GM18498 (cell line): Measurements from ENCODE around the gene SMURF2.
A peak's percentile ranks its signal among the peaks of the same experiment; 100 is the strongest.
"Not testable (repeated sequence)": the region's sequence is repeated elsewhere in the genome, so short reads cannot be mapped to it uniquely, and the experiment has no call there.

ENCODE experiments used
- ATAC-seq: cut with Tn5 transposase; IDR thresholded peaks from one replicate; pipeline ENCODE4 v1.9.1; 2021; ENCODE audit warnings: mild to moderate bottlenecking, moderate library complexity; ENCODE audit not compliant: unreplicated experiment

Gene SMURF2

DNA sequence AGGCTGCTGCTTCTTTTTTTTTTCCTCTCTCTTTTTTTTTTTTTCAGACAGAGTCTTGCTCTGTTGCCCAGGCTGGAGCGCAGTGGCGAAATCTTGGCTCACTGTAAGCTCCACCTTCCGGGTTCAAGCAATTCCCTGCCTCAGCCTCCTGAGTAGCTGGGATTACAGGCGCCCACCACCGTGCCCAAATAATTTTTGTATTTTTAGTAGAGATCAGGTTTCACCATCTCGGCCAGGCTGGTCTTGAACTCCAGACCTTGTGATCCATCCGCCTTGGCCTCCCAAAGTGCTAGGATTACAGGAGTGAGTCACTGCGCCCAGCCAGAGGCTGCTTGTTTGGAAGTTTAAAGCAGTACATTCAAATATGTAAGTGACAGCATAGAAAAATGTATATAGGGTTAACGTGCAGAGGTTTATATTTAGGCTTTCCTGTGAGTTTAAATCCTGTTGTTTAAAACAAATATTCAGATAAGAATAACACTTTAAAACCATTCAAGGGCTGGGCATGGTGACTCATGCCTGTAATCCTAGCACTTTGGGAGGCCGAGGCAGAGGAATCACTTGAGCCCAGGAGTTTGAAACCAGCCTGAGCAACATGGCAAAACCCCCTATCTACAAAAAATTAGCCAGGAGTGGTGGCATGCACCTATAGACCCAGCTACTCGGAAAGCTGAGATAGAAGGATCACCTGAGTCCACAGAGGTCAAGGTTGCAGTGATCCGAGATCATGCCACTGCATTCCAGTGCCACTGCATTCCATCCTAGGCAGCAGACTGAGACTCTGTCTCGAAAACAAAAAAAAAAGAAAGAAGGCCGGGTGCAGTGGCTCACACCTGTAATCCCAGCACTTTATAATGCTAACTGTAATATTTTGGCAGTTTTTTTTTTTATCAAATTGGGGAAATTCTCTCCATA, 6.0 kb upstream of the SMURF2 start:
- ATAC-seq: not testable (repeated sequence)

- ATAC-seq: not testable (repeated sequence)
Measured at GRCh38 chr17:64664299-64664981, 2.3 kb upstream of the SMURF2 start.

DNA sequence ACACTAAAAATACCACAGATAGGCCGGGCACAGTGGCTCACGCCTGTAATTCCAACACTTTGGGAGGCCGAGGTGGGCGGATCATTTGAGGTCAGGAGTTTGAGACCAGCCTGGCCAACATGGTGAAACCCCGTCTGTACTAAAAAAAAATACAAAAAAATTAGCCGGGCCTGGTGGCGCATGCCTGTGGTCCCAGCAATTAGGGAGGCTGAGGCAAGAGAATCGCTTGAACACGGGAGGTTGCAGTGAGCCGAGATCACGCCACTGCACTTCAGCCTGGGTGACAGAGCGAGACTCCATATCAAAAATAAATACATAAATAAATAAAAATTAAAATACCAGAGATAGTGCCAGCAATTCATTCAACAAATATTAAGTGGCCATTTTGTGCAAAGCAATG, 1.7 kb upstream of the SMURF2 start:
- ATAC-seq: not testable (repeated sequence)

- no peak for ATAC-seq
Measured at GRCh38 chr17:64662774-64663367, 764 bp upstream of the SMURF2 start.

DNA sequence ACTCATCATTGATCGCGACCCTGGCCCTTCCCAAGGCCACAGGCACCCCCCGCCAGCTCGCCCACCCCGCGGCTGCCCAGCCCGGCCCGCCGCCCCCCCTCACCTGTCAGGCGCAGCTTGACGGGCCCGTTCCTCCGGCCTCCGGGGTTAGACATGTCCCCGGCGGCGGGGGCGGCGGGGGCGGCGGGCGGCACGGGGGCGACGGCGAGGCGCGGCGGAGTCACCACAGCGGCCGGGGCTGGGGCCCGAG, 456 bp downstream of the SMURF2 start:
- ATAC-seq: peak; percentile 45

DNA sequence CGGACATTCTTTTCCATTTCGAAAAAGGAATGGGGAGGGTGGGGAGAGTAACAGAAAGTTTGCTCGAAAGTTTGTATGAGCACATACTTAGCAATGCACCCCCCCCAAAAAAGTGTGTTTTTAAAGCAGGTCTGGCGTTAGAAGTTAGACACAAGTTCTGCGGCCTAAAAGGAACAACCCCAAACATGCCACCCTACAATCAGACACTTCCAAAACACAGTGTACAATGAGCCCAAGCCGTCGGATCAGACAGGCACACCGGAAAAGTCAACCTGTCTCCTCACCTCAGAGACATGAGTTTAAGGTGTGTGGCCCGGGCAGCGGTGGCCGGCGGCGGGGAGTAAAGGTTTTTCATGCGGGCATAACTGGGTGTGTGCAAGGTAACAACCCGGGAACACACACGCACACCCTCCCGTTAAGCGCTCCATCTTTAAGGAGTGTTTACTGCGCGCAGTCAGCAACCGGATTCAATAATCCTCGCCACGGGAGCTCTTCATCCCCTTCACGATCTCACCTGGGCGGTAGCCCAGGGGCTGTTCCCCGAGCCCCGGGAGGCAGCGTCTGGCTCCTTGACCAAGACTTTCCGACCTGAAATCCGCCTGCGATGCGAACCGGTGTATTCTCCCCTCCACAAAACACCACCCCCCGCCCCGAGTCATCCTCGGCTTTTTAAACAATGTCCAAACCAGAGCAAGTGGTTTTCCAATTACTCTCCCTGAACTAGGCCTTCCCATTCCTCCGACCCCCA, 955 bp downstream of the SMURF2 start:
- ATAC-seq: peak; percentile 8

- not testable (repeated sequence) for ATAC-seq
Measured at GRCh38 chr17:64660195-64660977, 1.7 kb downstream of the SMURF2 start.

DNA sequence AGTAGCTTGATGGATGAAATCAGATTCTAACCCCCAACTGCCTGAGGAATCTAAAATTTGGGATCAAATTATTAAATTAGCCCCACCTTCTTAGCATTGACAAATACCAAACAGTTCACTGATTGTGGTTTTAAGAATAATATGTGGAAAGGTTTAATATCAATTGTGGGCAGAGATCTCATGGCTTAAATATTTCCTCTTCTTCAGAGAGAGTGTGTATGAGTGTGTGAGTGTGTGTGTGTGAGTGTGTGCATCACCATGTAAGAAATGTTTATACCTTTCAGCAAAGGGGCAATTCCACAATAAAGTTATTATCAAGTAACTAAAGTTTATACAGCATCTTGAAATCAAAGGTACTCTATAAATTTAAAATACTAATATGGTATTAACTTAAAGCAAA, 3.2 kb downstream of the SMURF2 start:
- ATAC-seq: no peak

DNA sequence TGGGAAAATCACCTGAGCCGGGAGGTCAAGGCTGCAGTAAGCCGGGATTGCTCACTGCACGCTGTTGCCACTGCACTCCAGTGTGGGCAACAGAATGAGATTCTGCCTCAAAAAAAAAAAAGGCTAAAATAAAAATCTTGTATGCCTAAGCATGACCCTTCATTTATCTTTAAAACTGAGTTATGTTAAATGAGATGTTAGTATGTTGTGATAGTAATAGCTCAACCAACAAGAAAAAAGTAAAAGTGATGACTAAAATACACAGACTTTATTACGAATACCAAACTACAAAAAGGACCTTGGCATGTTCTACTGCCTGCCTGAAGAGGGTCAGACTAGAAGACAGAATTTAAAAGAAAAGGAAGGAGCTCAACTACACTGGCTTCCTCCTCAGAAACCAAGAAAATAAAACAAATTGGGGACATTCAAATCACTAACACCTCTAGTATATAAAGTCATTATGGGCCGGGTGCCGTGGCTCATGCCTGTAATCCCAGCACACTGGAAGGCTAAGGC, 4.4 kb downstream of the SMURF2 start:
- ATAC-seq: no peak

GRCh38 chr17:64655704-64656103, 6.4 kb downstream of the SMURF2 start:
- no peak for ATAC-seq

DNA sequence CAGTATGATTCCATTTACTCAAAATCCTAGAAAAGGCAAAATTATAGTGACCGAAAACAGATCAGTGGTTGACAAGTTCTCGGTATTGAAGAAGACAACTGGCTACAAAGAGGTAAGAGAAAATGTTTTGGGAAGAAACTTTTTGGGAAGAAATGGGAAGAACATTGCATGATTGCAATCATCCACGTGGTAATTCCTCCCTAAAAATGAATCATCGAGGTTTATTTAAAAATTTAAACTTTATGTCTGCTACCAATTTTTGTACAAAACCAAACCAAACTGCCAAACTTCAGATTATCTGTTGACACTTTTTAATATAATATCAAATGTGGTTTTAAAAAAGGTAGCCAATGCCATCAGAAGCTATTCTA, 8.1 kb downstream of the SMURF2 start:
- ATAC-seq: no peak

- no peak for ATAC-seq
Measured at GRCh38 chr17:64653325-64653984, 8.7 kb downstream of the SMURF2 start.

- no peak for ATAC-seq
Measured at GRCh38 chr17:64651889-64652288, 10.2 kb downstream of the SMURF2 start.

DNA sequence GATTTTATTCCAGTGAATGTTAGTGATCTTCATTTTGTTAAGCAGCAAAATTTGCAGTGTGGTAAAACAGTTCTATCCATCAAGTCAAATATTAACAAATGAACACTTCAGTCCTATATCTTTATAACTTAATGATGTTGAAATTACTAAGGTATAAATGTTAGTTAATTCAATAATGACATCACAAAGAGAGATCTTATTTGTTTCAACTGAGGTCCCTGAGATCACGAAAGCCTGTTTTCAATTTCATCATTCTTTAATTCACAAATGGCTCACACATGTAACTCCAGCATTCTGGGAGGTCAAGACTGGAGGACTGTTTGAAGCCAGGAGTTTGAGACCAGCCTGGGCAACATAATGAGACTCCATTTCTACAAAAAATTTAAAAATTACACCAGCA, 13.9 kb downstream of the SMURF2 start:
- ATAC-seq: no peak

- no peak for ATAC-seq
Measured at GRCh38 chr17:64647817-64648216, 14.3 kb downstream of the SMURF2 start.

GRCh38 chr17:64639516-64639915, 22.6 kb downstream of the SMURF2 start:
- no peak for ATAC-seq

DNA sequence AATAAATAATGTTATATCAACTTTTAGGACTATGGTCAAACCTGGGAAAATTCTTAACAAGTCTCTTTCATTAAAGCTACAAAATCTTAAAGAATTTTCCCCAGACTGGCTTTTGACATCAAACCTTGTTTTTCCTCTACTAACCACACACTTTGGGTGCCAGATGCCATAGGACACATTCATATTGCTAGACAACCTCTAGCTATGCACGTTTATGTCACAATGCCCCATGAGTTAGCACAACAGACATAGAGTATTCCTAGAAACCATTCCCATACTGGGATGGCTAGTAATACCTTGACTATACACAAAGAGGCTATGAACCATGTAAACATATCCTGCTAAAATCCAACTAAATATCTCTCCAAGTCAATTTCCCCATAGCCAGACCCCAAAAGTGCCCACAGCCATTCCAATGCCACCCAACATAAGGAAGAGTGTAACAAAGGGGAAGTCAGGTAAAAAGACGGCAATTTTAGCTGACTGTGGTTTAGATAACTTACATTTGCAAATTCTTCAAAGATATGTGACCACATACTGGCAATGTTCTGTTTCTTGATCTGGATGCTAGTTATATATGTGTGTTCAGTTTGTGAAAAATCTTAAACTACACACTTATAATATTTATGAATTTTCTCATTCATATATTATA, 23.4 kb downstream of the SMURF2 start:
- ATAC-seq: no peak

- ATAC-seq: peak; percentile 78
Measured at GRCh38 chr17:64635647-64636305, 26.3 kb downstream of the SMURF2 start.

DNA sequence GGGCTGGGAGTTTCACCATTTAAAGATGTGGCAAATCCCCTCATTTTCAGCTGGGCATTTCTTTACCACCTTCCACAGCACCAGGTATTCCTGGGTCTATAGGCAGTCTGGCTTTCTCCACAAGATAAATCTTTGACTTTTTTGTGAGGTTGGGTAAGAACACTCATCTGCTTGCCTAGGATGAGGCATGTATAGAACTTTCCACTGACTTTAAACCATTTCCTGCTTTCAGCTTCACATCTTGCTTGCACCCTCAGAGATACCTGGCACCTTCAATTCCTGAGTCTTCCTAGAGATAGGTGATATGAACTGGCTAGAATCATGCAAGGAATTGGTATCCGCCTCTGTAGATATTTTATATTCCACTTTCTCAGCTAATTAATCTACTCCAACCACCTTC, 27.9 kb downstream of the SMURF2 start:
- ATAC-seq: no peak
